SK-N-SH (cell line): ENCODE measurements around the gene TMTC2. TPM values are rescaled to one million over a fixed set of nuclear protein-coding genes. Genes with fewer than 3 reads are reported as not detected.
A peak's percentile ranks its signal among the peaks of the same experiment; 100 is the strongest.

Experiments used
- CTCF ChIA-PET: fragments of 300-600, 350-600 bp; formaldehyde crosslinking; extraction: SDS; loops from one replicate; lab custom pipeline; 2021; lab: Yijun Ruan, JAX
- POLR2A ChIA-PET: fragments of 350-600 bp; sonication (Branson Sonifier 250); formaldehyde crosslinking; extraction: SDS; loops from one replicate; lab custom pipeline; 2020; ENCODE audit warnings: antibody characterized with exemption, inconsistent platforms; lab: Yijun Ruan, JAX
- DNase-seq: peaks from one replicate; pipeline ENCODE4 v3.0.0; 2012
- H2AFZ ChIP-seq: fragments of 200-600 bp; sonication (generic); 2 replicates; pipeline ENCODE4 v1.8.1; 2016; ENCODE audit warnings: antibody characterized with exemption, mild to moderate bottlenecking, low read depth
- H3F3A ChIP-seq: fragments of 200-600 bp; sonication (generic); replicated peaks from 2 replicates; pipeline ENCODE3; 2016; ENCODE audit warnings: antibody characterized with exemption, mild to moderate bottlenecking; ENCODE audit not compliant: insufficient read depth
- H3K27ac ChIP-seq, 2 experiments: fragments of 200-500 bp in 1 of 2; fragments of 200-600 bp in 1 of 2; sonication (Bioruptor generic) in 1 of 2; sonication (generic), shearing (Covaris generic) in 1 of 2; 2 replicates each; pipeline versions ENCODE4 v1.5.1 to v1.6.1; 2014 to 2016; ENCODE audit warnings: low read depth in 2 of 2, inconsistent platforms in 1 of 2, low read length in 1 of 2, mild to moderate bottlenecking in 1 of 2, mixed read lengths in 1 of 2
- H3K27me3 ChIP-seq: fragments of 200-600 bp; sonication (generic), shearing (Covaris generic); 2 replicates; pipeline ENCODE4 v1.6.1; 2016; ENCODE audit warnings: mixed run types; ENCODE audit not compliant: insufficient read depth
- H3K36me3 ChIP-seq, 2 experiments: fragments of 200-500 bp in 1 of 2; fragments of 200-600 bp in 1 of 2; sonication (Bioruptor generic) in 1 of 2; sonication (generic) in 1 of 2; replicated peaks in 1 of 2; 2 replicates each; pipeline versions ENCODE3 to v1.5.1; 2014 to 2016; ENCODE audit warnings: low read length in 1 of 2, mild to moderate bottlenecking in 1 of 2; ENCODE audit not compliant: insufficient read depth in 2 of 2, control insufficient read depth in 1 of 2
- H3K4me1 ChIP-seq, 2 experiments: fragments of 200-500 bp in 1 of 2; fragments of 200-600 bp in 1 of 2; sonication (Bioruptor generic) in 1 of 2; sonication (generic), shearing (Covaris generic) in 1 of 2; 2 replicates each; pipeline versions ENCODE4 v1.5.1 to v1.6.1; 2014 to 2016; ENCODE audit warnings: low read depth in 1 of 2, low read length in 1 of 2, mixed run types in 1 of 2; ENCODE audit not compliant: insufficient read depth in 2 of 2, control insufficient read depth in 1 of 2
- H3K4me2 ChIP-seq: fragments of 200-600 bp; sonication (generic), shearing (Covaris generic); 2 replicates; pipeline ENCODE4 v1.6.1; 2017; ENCODE audit warnings: mixed run types
- H3K4me3 ChIP-seq, 2 experiments: fragments of 200-500 bp in 1 of 2; fragments of 200-600 bp in 1 of 2; sonication (Bioruptor generic) in 1 of 2; sonication (generic), shearing (Covaris generic) in 1 of 2; 2 replicates each; pipeline versions ENCODE4 v1.5.1 to v1.8.1; 2014 to 2016; ENCODE audit warnings: low read depth in 2 of 2, inconsistent platforms in 1 of 2, low read length in 1 of 2, mild to moderate bottlenecking in 1 of 2, mixed read lengths in 1 of 2, moderate library complexity in 1 of 2
- H3K79me2 ChIP-seq: fragments of 200-600 bp; sonication (generic); 2 replicates; pipeline ENCODE4 v1.8.1; 2017; ENCODE audit warnings: mild to moderate bottlenecking; ENCODE audit not compliant: insufficient read depth
- H3K9ac ChIP-seq: fragments of 200-600 bp; sonication (generic); 2 replicates; pipeline ENCODE4 v1.6.1; 2017; ENCODE audit warnings: mixed run types
- H3K9me2 ChIP-seq: fragments of 200-600 bp; sonication (generic); 2 replicates; pipeline ENCODE4 v1.6.1; 2017; ENCODE audit warnings: mixed run types
- H3K9me3 ChIP-seq: fragments of 200-600 bp; sonication (generic); 2 replicates; pipeline ENCODE4 v1.6.1; 2017; ENCODE audit warnings: mixed run types, mild to moderate bottlenecking, moderate library complexity
- H4K20me1 ChIP-seq: fragments of 200-600 bp; sonication (generic); 2 replicates; pipeline ENCODE4 v1.6.1; 2017; ENCODE audit warnings: mild to moderate bottlenecking, mixed run types; ENCODE audit not compliant: insufficient read depth
- CTCF ChIP-seq: fragments of 200-600 bp; sonication (generic); IDR thresholded peaks from 2 replicates; pipeline ENCODE4 v1.6.1; 2017; ENCODE audit warnings: antibody characterized with exemption, mild to moderate bottlenecking, moderate library complexity
- FOSL2 ChIP-seq: IDR thresholded peaks from 2 replicates; pipeline ENCODE4 v1.4.0; 2012; ENCODE audit warnings: low read depth, mild to moderate bottlenecking, moderate library complexity, borderline replicate concordance
- MAX ChIP-seq: IDR thresholded peaks from 2 replicates; pipeline ENCODE4 v1.4.0; 2012; ENCODE audit warnings: low read depth
- RAD21 ChIP-seq: IDR thresholded peaks from 2 replicates; pipeline ENCODE4 v1.6.1; 2012; ENCODE audit warnings: mild to moderate bottlenecking, low read length
- RFX5 ChIP-seq: IDR thresholded peaks from 2 replicates; pipeline ENCODE4 v1.6.1; 2012; ENCODE audit warnings: mild to moderate bottlenecking, improper control_type of control experiment, low read length
- SIN3A ChIP-seq: IDR thresholded peaks from 2 replicates; pipeline ENCODE4 v1.6.1; 2012; ENCODE audit warnings: low read depth, mild to moderate bottlenecking, low read length, moderate library complexity, borderline replicate concordance
- USF1 ChIP-seq: IDR thresholded peaks from 2 replicates; pipeline ENCODE4 v1.4.0; 2012; ENCODE audit warnings: low read depth, borderline replicate concordance
- WGBS: methylation state at CpG from one replicate; pipeline ENCODE4 v1.1.6; 2017; ENCODE audit warnings: low lambda C conversion rate; 5-methylcytosine and 5-hydroxymethylcytosine counted together
- polyA plus RNA-seq, 3 experiments: library from polyadenylated mRNA; depleted of rRNA; stranded (reverse); fragments of >200 nt; gene quantifications; 2 replicates each; pipeline ENCODE4 v1.2.3, GENCODE V29; 2012

Gene TMTC2
- polyA plus RNA-seq, 1 of the 3 experiments (the other 2 are of a cell fraction): 4.1 TPM

- no peaks in the 10 kb centered on the region for H3K27me3 ChIP-seq
- 85% methylated on average over 2 of the region's 2 CpGs for WGBS
- POLR2A ChIA-PET: no interaction called here
- no peaks in the 10 kb centered on the region for H3K79me2 ChIP-seq
- no peak overlapping the region for H2AFZ ChIP-seq
- H3K4me2 ChIP-seq: no peak overlapping the region
- no peaks in the 10 kb centered on the region for H3K36me3 ChIP-seq
- TF ChIP-seq USF1 (no peak), FOSL2 (no peak)
- H3K9ac ChIP-seq: no peak overlapping the region
- no peak for DNase-seq
- H3F3A ChIP-seq: no peaks in the 10 kb centered on the region
- CTCF ChIA-PET: interaction anchor here (1.6 to 3.4 kb wide), 2 partner anchors 15 to 186 kb away, joined by 3 to 12 read pairs; partner anchors contain the start of gene TMTC2
- H3K4me3 ChIP-seq: no peak overlapping the region
- H3K9me3 ChIP-seq: no peaks in the 10 kb centered on the region
- no peak overlapping the region for H3K27ac ChIP-seq
- peaks cover 0 to 3% of the 10 kb centered on the region in 2 experiments; a peak in 2 of 4 replicates for H3K4me1 ChIP-seq
- H4K20me1 ChIP-seq: no peaks in the 10 kb centered on the region
- no peaks in the 10 kb centered on the region for H3K9me2 ChIP-seq
Observed at GRCh38 chr12:82872088-82872487, 185.4 kb downstream of the TMTC2 start.

- H3K9me2 ChIP-seq: no peaks in the 10 kb centered on the region
- H3K4me2 ChIP-seq: no peak overlapping the region
- H3K4me3 ChIP-seq: no peak overlapping the region
- no peak overlapping the region for H3K9ac ChIP-seq
- CTCF ChIA-PET: interaction anchor here (1.2 to 3.4 kb wide), 2 partner anchors 114 to 187 kb away, joined by 3 to 12 read pairs; partner anchors contain the start of gene TMTC2
- H3K36me3 ChIP-seq: no peaks in the 10 kb centered on the region
- H2AFZ ChIP-seq: no peak overlapping the region
- POLR2A ChIA-PET: no interaction called here
- no peaks in the 10 kb centered on the region for H4K20me1 ChIP-seq
- peak overlapping the region in 1 of 2 experiments; percentile 34; a peak in 1 of 4 replicates for H3K27ac ChIP-seq
- H3K4me1 ChIP-seq: peaks cover 0 to 3% of the 10 kb centered on the region in 2 experiments; a peak in 2 of 4 replicates
- no peak for DNase-seq
- H3K9me3 ChIP-seq: no peaks in the 10 kb centered on the region
- TF ChIP-seq MAX (no peak), RFX5 (no peak), SIN3A (no peak), CTCF (no peak), RAD21 (no peak), USF1 (no peak)
- H3F3A ChIP-seq: no peaks in the 10 kb centered on the region
- no peaks in the 10 kb centered on the region for H3K79me2 ChIP-seq
- H3K27me3 ChIP-seq: no peaks in the 10 kb centered on the region
Observed at GRCh38 chr12:82873309-82873708, 186.6 kb downstream of the TMTC2 start.
